H1 (cell line): ENCODE measurements around the gene SOD2. TPM values are rescaled to one million over a fixed set of nuclear protein-coding genes. Genes with fewer than 3 reads are reported as not detected.

ENCODE experiments used
- NRF1 ChIP-seq: IDR thresholded peaks from 2 replicates; pipeline ENCODE4 v1.6.1; 2011; ENCODE audit warnings: mild to moderate bottlenecking, low read depth, low read length, improper control_type of control experiment
- SP2 ChIP-seq: IDR thresholded peaks from 2 replicates; pipeline ENCODE4 v1.6.1; 2012; ENCODE audit warnings: mild to moderate bottlenecking, low read length, inconsistent platforms
- polyA plus RNA-seq, 7 experiments: library from polyadenylated mRNA; depleted of rRNA in 3 of 7; stranded (reverse) in 5 of 7; unstranded in 2 of 7; fragments of >200 nt in 5 of 7; fragments of 200-250 nt in 2 of 7; gene quantifications; 1 replicate in 5 of 7; 2 replicates in 1 of 7; 4 replicates in 1 of 7; pipeline versions ENCODE4 v1.2.1 to v1.2.3, GENCODE V29; 2011 to 2013; ENCODE audit warnings: missing spikeins in 2 of 7, mixed read lengths in 2 of 7
- total RNA-seq: library from RNA; stranded (reverse); fragmentation: NEBNext Ultra II Directional; extraction: Animal tissue kit (Norgen Biotek cat#: 25700); gene quantifications from 2 replicates; pipeline ENCODE4 v1.2.1, GENCODE V29; 2021

The SOD2 gene
- total and polyA plus RNA-seq, 2 of the 8 experiments (the other 6 are each of a cell fraction or from before 2014, with no cell fraction given), result 31.1 to 88.7 TPM

DNA sequence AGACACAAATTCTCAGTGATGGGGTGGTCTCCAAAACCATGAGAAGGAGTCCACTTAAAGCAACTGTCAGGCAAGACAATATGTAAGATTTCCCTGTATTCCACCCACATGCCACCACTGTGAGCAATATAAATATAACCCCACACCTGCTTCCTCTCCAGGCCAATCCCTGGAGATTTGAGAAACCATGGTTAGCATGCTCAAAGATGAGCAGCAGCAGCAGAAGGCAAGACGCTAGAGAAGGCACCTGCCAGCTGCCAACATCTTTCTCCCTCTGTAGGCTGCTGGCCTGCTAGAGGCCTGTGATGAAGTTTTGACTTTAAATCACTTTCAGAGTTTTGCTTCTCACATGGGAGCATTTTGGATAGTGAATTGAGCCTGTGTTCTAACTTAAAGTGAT, 7.9 kb upstream of the SOD2 start (continued):
- TF ChIP-seq NRF1 (no peak), SP2 (no peak)
